ENCODE data around the gene ADD3.

DNA sequence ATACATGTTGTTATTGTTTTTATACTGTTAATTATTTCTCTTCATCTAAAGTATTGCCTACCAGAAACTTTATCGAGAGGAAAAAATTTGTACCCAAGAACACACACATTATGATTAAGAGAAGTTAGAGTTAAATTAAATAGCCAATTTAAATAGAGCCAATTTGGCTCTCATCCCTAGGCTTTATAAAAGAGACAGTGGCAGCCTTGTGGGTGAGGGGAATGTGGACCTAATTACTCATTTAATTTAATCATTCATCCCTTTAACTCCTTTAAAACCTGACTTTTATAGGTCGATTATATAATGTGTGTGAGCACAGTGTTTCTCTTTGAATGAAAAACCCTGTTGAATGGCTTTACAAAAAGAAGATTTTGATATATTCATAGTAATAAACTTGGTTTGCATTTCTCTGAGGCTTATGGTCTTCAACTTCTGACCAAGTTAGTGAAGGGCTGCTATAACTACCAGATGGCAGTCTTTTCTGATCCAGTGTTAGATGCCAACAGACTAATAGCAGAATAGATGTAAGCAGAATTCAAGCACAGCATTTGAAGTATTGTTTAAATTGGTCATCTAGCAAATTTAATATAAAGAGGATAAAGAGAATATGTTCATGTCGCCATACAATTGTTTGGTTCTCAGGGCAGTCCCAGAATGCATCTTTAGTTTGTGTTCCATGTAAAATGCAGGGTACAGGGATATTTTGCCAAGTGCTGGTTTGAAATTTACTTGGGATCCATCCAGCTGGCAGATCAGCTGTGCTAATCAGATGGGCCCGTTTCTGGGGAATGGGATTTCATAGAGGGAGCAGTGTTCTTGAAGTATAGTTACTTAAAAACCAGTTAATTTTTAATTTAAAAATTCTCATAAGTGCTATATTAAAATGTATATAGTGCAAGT lies 25.3 kb downstream of the ADD3 start:
- no peak for TF ChIP-seq SIN3A (IDR thresholded peaks at IDR 0.05; ENCODE audit: borderline replicate concordance, insufficient read depth, low read depth, low read length)
- TF ChIP-seq CTCF (IDR thresholded peaks at IDR 0.05), result no peak
- TF ChIP-seq POLR2AphosphoS5 (IDR thresholded peaks at IDR 0.05; ENCODE audit: low read depth, low read length), result no peak
- no peak for TF ChIP-seq TCF7L2 (IDR thresholded peaks at IDR 0.05; ENCODE audit: low read depth, low read length)

All from Panc1 (cell line).